HG02970 (cell line): ENCODE measurements around the gene CTSL.

ENCODE experiments used
- ATAC-seq: cut with Tn5 transposase; IDR thresholded peaks from one replicate; pipeline ENCODE4 v1.9.1; 2021; ENCODE audit warnings: mild to moderate bottlenecking, moderate library complexity, moderate number of reproducible peaks; ENCODE audit not compliant: unreplicated experiment, low FRiP score

The CTSL gene

DNA sequence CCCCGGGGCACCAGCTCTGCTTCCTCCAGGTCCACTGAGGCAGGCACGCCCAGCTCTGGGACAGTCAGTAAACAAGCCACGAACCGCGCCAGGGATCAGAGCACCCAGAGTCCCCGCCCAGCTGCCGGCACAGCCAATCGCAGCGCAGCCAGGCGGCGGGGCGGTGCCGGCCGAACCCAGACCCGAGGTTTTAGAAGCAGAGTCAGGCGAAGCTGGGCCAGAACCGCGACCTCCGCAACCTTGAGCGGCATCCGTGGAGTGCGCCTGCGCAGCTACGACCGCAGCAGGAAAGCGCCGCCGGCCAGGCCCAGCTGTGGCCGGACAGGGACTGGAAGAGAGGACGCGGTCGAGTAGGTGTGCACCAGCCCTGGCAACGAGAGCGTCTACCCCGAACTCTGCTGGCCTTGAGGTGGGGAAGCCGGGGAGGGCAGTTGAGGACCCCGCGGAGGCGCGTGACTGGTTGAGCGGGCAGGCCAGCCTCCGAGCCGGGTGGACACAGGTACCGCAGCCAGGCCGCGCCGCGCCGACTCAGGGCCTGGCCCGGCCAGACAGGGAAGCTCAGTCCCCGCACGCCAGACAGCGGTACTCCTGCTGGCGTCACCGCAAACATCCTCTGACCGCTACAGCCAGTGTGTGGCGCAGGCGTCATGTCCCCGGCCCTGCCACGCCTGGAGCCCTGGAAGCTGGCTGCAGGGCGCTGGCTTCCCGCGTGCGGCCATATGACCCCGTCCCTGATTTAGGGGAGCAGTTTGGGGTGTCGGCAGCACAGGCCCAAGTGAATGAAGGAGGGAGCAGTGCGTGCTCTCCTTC, at the start of gene CTSL:
Gene CTSL, plus strand, starts transcription at position 220 of the 810 bp plus-strand sequence. CDS start 1,485 bp downstream, outside the sequence.
- ATAC-seq: no peak

DNA sequence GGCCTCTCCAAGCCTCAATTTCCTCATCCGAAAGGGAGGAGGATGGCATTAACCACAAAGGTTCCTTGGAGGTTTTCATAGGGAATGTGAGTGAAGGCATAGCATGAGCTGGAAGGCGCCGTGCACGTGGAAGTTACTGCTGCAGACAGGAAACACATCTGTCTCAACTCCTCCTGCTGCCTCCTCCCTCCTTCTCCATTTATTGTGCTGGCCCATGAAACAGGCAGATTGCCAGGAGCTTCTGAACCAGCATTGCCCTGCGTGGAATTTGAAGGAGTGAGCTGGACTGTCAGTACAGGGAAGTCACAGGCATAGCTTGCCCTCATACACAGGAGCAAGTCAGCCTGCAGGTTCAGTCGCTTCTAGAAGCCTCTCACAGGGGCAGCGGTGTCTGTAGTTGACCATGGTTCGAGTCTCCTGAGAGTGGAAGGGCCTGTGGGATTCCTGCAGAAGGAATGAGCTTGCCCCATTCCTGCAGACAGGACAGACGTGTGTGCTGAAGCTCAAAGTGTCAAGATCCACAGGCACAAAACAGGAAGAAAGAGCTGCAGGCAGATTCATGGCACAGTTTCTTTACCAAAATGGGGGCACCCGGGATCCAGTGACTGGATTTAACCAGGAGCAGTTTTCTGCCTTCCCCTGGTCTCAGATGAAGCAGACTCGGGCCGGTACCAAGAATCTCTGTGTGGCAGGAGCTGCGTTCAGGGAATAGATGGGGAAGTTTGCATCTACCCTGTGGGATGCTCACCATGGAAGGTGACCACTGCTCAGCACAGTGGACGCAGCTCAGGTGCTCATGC, 48.7 kb upstream of the CTSL start:
- ATAC-seq: no peak

GRCh38 chr9:87677776-87678587, 47.9 kb upstream of the CTSL start:
- no peak for ATAC-seq

DNA sequence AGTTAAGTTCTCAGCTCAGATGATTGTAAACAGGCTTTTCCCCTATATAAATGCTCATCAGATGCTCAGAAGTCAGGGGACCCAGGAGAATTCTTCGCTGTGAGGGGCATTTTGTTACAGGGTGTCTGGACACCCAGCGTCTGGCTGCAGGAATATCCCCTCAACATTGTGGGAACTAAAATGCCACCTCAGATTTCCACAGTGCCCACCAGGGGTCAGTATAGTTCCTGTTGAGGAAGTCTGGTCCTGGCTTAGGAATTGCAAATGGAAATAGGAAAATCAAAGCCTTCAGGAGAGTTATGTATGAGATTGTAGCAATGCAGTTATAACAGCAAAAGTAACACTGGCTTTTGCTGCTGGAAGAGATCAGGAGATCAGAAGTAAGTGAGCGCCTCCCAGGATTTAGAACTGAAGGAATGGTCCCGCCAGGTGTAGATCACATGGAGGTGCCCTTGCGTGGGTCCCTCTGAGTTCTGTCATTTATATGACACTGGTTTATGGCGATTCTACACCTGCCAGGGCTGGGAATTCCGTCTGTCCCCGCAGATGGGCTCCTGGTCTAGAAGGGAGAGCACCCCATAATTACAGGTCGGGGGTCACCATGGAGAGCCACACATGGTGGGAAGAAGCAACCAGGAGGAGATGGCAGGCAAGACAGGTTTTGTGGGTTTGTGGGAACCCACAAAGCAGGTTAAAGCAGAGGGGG, 47.1 kb upstream of the CTSL start:
- no peak for ATAC-seq

- no peak for ATAC-seq
Measured at GRCh38 chr9:87681271-87682061, 44.5 kb upstream of the CTSL start.

DNA sequence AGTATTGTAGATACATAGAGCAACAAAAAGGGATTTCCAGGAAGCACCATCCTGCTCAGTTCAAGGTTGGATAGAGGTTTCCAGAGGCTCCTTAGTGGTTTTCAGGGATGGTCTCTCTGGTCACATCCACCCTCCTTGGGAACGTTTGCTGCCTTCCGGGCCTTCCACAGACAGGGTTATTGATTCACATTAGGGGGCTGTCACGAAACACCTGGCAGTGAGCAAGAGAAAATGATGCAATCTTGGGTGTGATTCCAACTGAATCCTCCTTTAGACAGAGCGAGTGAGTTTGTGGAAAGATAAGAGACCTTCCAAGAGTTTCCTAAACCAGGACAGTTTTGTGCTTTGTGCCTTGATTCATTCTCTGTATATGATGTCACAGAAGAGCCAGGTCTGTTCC, 43.8 kb upstream of the CTSL start:
- ATAC-seq: no peak

DNA sequence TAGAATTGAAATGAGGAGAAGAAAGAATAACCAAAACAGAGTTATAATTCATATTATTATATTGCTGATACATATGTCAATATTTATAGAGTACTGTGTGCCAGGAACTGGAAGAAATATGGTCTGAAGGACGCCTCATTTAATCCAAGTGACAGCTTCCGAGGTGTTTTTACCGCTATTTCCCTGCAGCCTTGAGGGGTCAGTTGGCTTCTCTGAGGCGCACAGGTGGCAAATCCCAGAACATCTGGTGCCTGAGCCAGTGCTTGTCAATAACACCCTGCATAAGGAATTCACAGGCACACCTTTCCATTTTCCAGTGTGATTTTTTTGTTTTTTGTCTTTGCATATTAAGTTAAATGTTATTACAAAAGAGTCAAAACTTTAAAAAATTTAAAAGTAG, 43.3 kb upstream of the CTSL start:
- no peak for ATAC-seq

DNA sequence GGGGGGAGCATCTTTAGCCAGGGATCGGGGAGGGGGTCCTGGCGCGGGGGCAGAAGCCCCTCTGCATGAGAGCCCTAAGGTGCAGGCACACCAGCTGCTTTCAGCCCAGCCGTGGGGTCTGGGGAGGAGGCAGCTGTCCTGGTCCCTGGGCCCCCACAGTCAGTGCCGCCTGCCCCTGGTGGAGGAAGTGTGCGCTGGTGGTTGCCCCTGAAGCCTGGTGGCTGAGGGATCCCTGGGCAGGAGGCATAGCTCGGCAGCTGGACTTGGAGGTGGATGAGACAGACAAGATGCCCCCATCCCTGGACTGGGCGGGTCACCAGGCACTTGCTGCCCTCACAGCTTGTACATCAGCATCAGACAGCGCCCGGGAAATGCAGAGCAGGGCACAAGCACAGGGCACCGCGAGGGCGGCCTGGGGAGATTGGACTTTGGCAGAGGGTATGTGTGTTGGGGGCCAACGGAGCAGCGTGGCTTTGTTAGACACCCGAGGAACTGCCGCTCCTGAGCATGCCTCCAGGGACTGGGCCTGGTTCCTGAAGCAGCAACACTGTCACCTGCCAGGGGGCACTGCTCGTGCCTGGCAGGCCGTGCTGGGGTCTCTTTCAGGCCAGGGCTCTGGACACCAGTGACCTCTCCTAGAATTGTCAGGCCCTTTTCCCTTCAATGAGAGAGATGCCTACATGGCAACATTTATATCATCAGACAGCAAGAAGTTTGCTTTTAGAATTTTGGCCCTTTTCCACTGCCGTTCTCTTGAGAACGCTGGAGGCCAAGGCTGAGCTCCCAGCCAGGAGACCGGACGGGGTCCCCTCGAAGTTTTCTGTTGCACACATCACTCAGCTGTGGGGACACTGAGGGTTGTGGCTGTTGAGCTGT, 41.9 kb upstream of the CTSL start:
- no peak for ATAC-seq

- no peak for ATAC-seq
Measured at GRCh38 chr9:87684627-87685219, 41.2 kb upstream of the CTSL start.

GRCh38 chr9:87685441-87685840, 40.5 kb upstream of the CTSL start:
- no peak for ATAC-seq

DNA sequence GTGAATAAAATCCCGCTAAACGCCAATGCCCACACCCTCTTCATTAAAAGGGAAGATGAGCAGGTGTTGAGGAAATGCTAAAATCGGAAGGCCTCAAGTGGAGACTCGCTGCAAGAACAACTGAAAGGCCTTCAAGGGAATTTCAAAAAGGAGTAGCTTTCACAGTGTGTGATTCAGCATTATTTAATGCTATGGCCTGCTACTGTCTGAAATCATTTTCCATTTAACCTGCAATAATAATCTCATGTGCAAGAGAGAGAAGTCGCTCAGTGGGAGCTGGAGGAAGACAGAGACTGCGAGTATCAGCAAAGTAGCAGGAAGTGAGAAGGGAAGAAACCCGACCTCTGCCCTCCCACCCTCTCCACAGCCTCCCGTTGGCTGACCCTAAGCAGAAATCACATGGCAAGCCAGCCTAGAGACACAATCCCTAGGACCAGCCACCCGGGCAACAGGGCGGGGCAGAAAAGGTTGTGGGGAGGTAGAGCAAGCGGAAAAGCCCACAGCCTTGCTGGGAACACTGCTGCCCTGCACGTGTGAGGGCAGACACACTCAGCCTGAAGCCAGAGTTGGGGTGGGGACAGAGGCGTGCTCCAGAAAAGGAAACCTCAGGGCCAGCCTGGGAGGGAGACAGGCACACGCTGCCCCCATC, 39.9 kb upstream of the CTSL start:
- no peak for ATAC-seq

DNA sequence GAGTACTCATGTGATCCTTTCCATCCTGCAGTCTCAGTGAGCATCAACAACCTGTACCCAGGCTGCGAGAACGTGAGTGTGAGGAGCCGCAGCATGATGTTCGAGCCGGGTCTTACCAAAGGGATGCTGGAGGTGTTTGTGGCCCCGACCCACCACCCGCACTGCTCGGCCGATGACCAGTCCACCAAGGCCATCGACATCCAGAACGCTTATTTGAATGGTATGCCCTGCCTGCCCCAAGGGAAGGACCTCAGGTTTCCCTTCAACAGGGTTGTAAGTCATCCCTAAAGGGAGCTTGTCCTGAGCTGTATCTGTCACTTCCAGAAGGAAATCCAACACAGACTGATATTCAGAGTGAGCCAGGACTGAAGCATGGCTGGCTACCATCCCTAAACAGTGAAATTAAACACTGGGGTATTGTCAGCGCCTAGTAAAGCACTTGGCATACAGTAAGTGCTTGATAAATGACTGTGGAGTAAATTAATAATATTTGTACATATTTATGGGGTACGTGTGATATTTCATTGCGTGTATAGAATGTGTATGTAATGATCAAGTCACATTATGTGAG, 39.3 kb upstream of the CTSL start:
- ATAC-seq: no peak

DNA sequence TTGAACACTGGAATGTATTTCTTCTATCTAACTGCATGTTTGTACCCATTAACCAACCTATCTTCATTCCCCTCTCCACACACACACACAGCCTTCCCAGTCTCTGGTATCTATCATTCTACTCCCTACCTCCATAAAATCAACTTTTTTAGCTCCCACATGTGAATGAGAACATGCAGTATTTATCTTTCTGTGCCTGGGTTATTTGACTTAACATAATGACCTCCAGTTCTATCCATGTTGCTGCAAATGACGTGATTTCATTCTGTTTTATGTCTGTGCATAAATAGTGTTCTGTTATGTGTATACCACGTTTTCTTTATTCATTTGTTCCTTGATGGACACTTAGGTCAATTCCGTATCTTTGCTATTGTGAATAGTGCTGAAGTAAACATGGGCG, 38.7 kb upstream of the CTSL start:
- ATAC-seq: no peak

DNA sequence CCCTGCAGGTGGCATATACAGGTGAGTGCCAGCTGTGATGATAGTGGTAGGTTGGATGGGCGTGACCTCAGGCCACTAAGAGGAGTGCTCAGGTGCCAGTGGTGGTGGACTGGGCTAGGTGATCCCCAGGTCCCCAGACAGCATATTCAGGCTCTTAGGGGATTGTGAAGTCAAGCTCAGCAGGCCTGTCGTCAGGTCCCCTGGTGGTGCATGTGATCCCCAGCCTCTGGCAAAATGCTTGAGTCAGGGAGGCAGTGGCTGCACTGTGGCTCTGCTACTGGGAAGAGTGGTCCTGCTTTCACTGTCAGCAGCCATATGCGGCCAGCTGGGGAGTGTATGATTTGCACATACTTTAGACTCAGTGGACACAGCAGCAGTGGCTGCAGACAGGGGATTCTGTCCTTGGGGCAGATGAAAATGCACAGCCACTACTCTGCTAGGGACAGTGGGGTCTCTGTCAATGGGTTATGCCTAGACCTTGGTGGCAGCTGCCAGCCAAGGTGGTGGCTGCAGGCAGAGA, 31.6 kb upstream of the CTSL start:
- no peak for ATAC-seq

DNA sequence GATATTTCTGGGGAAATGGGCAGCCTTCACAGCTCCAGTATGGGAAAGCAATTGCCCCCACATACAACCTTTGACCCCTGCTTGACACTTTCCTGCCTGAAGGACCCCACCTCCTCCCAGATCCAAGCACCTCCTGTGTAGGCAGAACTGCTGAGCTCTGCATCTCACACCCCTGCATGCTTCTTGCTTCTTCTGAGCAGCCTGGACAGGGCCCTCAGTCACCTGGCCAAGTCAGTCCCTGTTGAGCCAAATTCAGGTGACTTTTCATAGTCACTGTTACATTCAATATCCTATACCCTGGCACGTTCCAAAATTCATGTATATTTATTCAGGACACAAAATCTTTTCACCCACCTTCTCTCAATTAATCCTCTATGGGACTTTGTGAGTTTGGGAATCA, 30.4 kb upstream of the CTSL start:
- no peak for ATAC-seq

- ATAC-seq: no peak
Measured at GRCh38 chr9:87696641-87697040, 29.3 kb upstream of the CTSL start.
